Liver (tissue), 9 donors: ENCODE results near the gene LCTL. TPM values are rescaled to one million over a fixed set of nuclear protein-coding genes. Genes with fewer than 3 reads are reported as not detected.

Source experiments
- DNase-seq: peaks from one replicate; pipeline ENCODE4 v3.0.0-alpha.2; 2017; ENCODE audit warnings: low spot score
- H3K27ac ChIP-seq, 2 donors: one replicate each; pipeline ENCODE4 v1.7.0; 2013; ENCODE audit warnings: inconsistent platforms in 2 of 2, low read length in 2 of 2, control low read depth in 1 of 2, low read depth in 1 of 2, mild to moderate bottlenecking in 1 of 2
- H3K27me3 ChIP-seq, 4 donors: one replicate each; pipeline versions ENCODE4 v1.6.1 to v1.7.0; 2013; ENCODE audit warnings: low read length in 3 of 4, inconsistent platforms in 1 of 4, mild to moderate bottlenecking in 1 of 4, moderate library complexity in 1 of 4; ENCODE audit not compliant: control insufficient read depth in 4 of 4, insufficient read depth in 4 of 4
- H3K36me3 ChIP-seq, 4 donors: one replicate each; pipeline versions ENCODE4 v1.6.1 to v1.7.0; 2013; ENCODE audit warnings: low read length in 3 of 4, mild to moderate bottlenecking in 3 of 4, low read depth in 1 of 4, moderate library complexity in 1 of 4; ENCODE audit not compliant: control insufficient read depth in 4 of 4, insufficient read depth in 3 of 4
- H3K4me1 ChIP-seq, 4 donors: one replicate each; pipeline versions ENCODE4 v1.6.1 to v1.7.0; 2013; ENCODE audit warnings: low read length in 3 of 4, mild to moderate bottlenecking in 3 of 4, moderate library complexity in 1 of 4; ENCODE audit not compliant: control insufficient read depth in 4 of 4, insufficient read depth in 4 of 4
- H3K4me3 ChIP-seq, 3 donors: one replicate each; pipeline versions ENCODE4 v1.6.1 to v1.7.0; 2013; ENCODE audit warnings: low read length in 3 of 3, control low read depth in 1 of 3, low read depth in 1 of 3, mild to moderate bottlenecking in 1 of 3
- H3K9ac ChIP-seq, 2 donors: one replicate each; pipeline ENCODE4 v1.7.0; 2013; ENCODE audit warnings: low read length in 2 of 2, mild to moderate bottlenecking in 2 of 2, moderate library complexity in 2 of 2, control low read depth in 1 of 2, low read depth in 1 of 2
- H3K9me3 ChIP-seq, 4 donors: one replicate each; pipeline versions ENCODE4 v1.6.1 to v1.7.0; 2013; ENCODE audit warnings: low read length in 3 of 4; ENCODE audit not compliant: control insufficient read depth in 4 of 4
- ATF3 ChIP-seq: IDR thresholded peaks from 2 replicates; pipeline ENCODE4 v1.6.1; 2016; ENCODE audit warnings: antibody characterized with exemption
- CTCF ChIP-seq: fragments of 150-350 bp; IDR thresholded peaks from 2 replicates; pipeline ENCODE4 v1.5.1; 2017; ENCODE audit warnings: improper control_type of control experiment, low read depth, low read length; ENCODE audit not compliant: missing input control
- EGR1 ChIP-seq, 2 donors: IDR thresholded peaks; 2 replicates each; pipeline ENCODE4 v1.6.1; 2016 to 2018; ENCODE audit warnings: antibody characterized with exemption in 2 of 2, low read depth in 2 of 2
- FOXA1 ChIP-seq: IDR thresholded peaks from 2 replicates; pipeline ENCODE4 v1.6.1; 2016; ENCODE audit warnings: antibody characterized with exemption
- FOXA2 ChIP-seq: IDR thresholded peaks from 2 replicates; pipeline ENCODE4 v1.6.1; 2016; ENCODE audit warnings: antibody characterized with exemption
- GABPA ChIP-seq, 2 donors: IDR thresholded peaks in 1 of 2; conservative IDR thresholded peaks in 1 of 2; 2 replicates each; pipeline ENCODE4 v1.6.1; 2016; ENCODE audit warnings: antibody characterized with exemption in 2 of 2, mild to moderate bottlenecking in 1 of 2, moderate library complexity in 1 of 2
- HNF4A ChIP-seq, 2 donors: conservative IDR thresholded peaks; 2 replicates each; pipeline ENCODE4 v1.6.1; 2016; ENCODE audit warnings: antibody characterized with exemption in 2 of 2, mild to moderate bottlenecking in 2 of 2
- HNF4G ChIP-seq: IDR thresholded peaks from 2 replicates; pipeline ENCODE4 v1.6.1; 2016; ENCODE audit warnings: antibody characterized with exemption
- JUND ChIP-seq, 2 donors: IDR thresholded peaks; 2 replicates each; pipeline ENCODE4 v1.6.1; 2016; ENCODE audit warnings: antibody characterized with exemption in 2 of 2
- MAX ChIP-seq: IDR thresholded peaks from 2 replicates; pipeline ENCODE4 v1.6.1; 2016; ENCODE audit warnings: antibody characterized with exemption
- NR2F2 ChIP-seq: IDR thresholded peaks from 2 replicates; pipeline ENCODE4 v1.6.1; 2016; ENCODE audit warnings: antibody characterized with exemption
- RAD21 ChIP-seq, 2 donors: IDR thresholded peaks; 2 replicates each; pipeline ENCODE4 v1.6.1; 2016; ENCODE audit warnings: antibody characterized with exemption in 2 of 2, mild to moderate bottlenecking in 2 of 2
- REST ChIP-seq: IDR thresholded peaks from 2 replicates; pipeline ENCODE4 v1.6.1; 2016; ENCODE audit warnings: antibody characterized with exemption, mild to moderate bottlenecking
- RXRA ChIP-seq, 2 donors: IDR thresholded peaks; 2 replicates each; pipeline ENCODE4 v1.6.1; 2017 to 2018; ENCODE audit warnings: antibody characterized with exemption in 2 of 2, mild to moderate bottlenecking in 1 of 2
- SP1 ChIP-seq: IDR thresholded peaks from 2 replicates; pipeline ENCODE4 v1.6.1; 2018; ENCODE audit warnings: antibody characterized with exemption, mild to moderate bottlenecking
- TAF1 ChIP-seq: conservative IDR thresholded peaks from 2 replicates; pipeline ENCODE4 v1.6.1; 2016; ENCODE audit warnings: antibody characterized with exemption, mild to moderate bottlenecking
- YY1 ChIP-seq: IDR thresholded peaks from 2 replicates; pipeline ENCODE4 v1.6.1; 2016; ENCODE audit warnings: antibody characterized with exemption, mild to moderate bottlenecking
- WGBS: extraction: QIAGEN DNeasy Blood & Tissue Kit; methylation state at CpG from one replicate; pipeline ENCODE4 v1.1.7; 2013; 5-methylcytosine and 5-hydroxymethylcytosine counted together
- polyA plus RNA-seq, 2 donors: library from polyadenylated mRNA; stranded (reverse) in 1 of 2; unstranded in 1 of 2; fragments of 200-250 nt in 1 of 2; fragments of >200 nt in 1 of 2; fragmentation: Nextera tagmentation in 1 of 2; extraction: Ambion mirVana in 1 of 2; gene quantifications; one replicate each; pipeline versions ENCODE4 v1.2.1 to v1.2.3, GENCODE V29; 2013 to 2015
- total RNA-seq, 2 donors: library from RNA; depleted of rRNA; stranded (reverse); fragments of >200 nt; gene quantifications; one replicate each; pipeline ENCODE4 v1.2.3, GENCODE V29; 2014
- TF ChIP-seq, protein P1 (sequence below): IDR thresholded peaks from 2 replicates; pipeline ENCODE4 v1.6.1; 2016; ENCODE audit warnings: antibody characterized with exemption
- donor health status: healthy.
- donor health status: healthy.
- donor health status: healthy.
- donor health status: healthy.
- donor health status: healthy.

The LCTL gene
- total and polyA plus RNA-seq, 4 donors, result 0.13 TPM; not detected in 3

GRCh38 chr15:66564136-66565041 is 1.4 kb downstream of the LCTL start (continued):
- TF ChIP-seq, protein P1, sequence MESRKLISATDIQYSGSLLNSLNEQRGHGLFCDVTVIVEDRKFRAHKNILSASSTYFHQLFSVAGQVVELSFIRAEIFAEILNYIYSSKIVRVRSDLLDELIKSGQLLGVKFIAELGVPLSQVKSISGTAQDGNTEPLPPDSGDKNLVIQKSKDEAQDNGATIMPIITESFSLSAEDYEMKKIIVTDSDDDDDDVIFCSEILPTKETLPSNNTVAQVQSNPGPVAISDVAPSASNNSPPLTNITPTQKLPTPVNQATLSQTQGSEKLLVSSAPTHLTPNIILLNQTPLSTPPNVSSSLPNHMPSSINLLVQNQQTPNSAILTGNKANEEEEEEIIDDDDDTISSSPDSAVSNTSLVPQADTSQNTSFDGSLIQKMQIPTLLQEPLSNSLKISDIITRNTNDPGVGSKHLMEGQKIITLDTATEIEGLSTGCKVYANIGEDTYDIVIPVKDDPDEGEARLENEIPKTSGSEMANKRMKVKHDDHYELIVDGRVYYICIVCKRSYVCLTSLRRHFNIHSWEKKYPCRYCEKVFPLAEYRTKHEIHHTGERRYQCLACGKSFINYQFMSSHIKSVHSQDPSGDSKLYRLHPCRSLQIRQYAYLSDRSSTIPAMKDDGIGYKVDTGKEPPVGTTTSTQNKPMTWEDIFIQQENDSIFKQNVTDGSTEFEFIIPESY, result no peak
- TF ChIP-seq ATF3 (no peak), MAX (no peak), RAD21 (IDR thresholded peaks at IDR 0.05) (no peak), FOXA2 (no peak), RXRA (IDR thresholded peaks at IDR 0.05) (no peak)

- Histone ChIP-seq H3K27me3 (no peaks in the 10 kb centered on the region), H3K36me3 (no peaks in the 10 kb centered on the region), H3K4me3 (no peak overlapping the region), H3K4me1 (peaks cover 0 to 5% (median 3%) of the 10 kb centered on the region in 4 donors), H3K9me3 (no peaks in the 10 kb centered on the region), H3K9ac (no peak overlapping the region), H3K27ac (no peak overlapping the region)
- 95% methylated on average over 13 of the region's 13 CpGs for WGBS
- no peak for DNase-seq
- TF ChIP-seq GABPA (IDR thresholded peaks at IDR 0.05 in 1 of 2, conservative IDR thresholded peaks at IDR 0.05 in 1 of 2) (no peak), ATF3 (no peak), MAX (no peak), HNF4G (no peak), FOXA1 (no peak), JUND (IDR thresholded peaks at IDR 0.05) (no peak), HNF4A (conservative IDR thresholded peaks at IDR 0.05) (no peak), YY1 (no peak), TAF1 (no peak), SP1 (no peak), FOXA2 (no peak), RXRA (IDR thresholded peaks at IDR 0.05) (no peak), CTCF (no peak), RAD21 (IDR thresholded peaks at IDR 0.05) (no peak), NR2F2 (no peak), EGR1 (IDR thresholded peaks at IDR 0.05; ENCODE audit: low read depth in 2 of 2) (no peak), REST (no peak)
- TF ChIP-seq, protein P1, result no peak
Observed at GRCh38 chr15:66563566-66564110, 2.2 kb downstream of the LCTL start.
